Right lobe of liver (tissue), 4 donors: ENCODE results near the gene RNASE13.

ENCODE experiments used
- POLR2A ChIP-seq: fragments of 450-650 bp; IDR thresholded peaks from one replicate; pipeline ENCODE4 v1.6.1; 2017; ENCODE audit warnings: antibody characterized with exemption, mild to moderate bottlenecking
- TF ChIP-seq, protein P1 (sequence below), 4 donors: fragments of 200-600 bp in 3 of 4; fragments of 450-650 bp in 1 of 4; IDR thresholded peaks; one replicate each; pipeline versions ENCODE4 v1.5.1 to v1.8.0; 2016 to 2022; ENCODE audit warnings: antibody characterized with exemption in 4 of 4, mild to moderate bottlenecking in 2 of 4
- donor health status: DM: no; HTN: no; CAD: no.
- donor health status: DM: no; HTN: no; CAD: no.
- donor health status: DM: no; HTN: yes; CAD: no.

DNA sequence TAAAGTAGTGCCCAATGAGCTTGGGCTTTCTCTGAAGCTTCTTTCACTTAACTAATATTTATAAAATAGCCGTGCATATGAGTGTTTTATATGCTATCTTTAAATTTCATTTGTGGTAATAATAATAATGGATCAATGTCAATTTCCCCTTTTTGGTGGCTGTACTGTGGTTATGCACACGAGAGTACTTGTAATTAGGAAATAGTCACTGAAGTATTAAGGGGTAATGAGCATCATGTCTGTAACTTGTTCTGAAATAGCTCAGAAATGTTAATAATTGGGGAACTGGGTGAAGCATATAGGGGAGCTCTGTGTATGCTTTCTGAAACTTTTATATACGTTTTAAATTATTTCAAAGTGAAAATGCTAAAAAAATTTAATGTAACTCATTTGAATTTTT lies 16.0 kb upstream of the RNASE13 start:
- TF ChIP-seq, protein P1, sequence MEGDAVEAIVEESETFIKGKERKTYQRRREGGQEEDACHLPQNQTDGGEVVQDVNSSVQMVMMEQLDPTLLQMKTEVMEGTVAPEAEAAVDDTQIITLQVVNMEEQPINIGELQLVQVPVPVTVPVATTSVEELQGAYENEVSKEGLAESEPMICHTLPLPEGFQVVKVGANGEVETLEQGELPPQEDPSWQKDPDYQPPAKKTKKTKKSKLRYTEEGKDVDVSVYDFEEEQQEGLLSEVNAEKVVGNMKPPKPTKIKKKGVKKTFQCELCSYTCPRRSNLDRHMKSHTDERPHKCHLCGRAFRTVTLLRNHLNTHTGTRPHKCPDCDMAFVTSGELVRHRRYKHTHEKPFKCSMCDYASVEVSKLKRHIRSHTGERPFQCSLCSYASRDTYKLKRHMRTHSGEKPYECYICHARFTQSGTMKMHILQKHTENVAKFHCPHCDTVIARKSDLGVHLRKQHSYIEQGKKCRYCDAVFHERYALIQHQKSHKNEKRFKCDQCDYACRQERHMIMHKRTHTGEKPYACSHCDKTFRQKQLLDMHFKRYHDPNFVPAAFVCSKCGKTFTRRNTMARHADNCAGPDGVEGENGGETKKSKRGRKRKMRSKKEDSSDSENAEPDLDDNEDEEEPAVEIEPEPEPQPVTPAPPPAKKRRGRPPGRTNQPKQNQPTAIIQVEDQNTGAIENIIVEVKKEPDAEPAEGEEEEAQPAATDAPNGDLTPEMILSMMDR (IDR thresholded peaks at IDR 0.05) = no peak
- TF ChIP-seq POLR2A = no peak
